ENCODE results near the gene F10. TPM values are rescaled to one million over a fixed set of nuclear protein-coding genes. Genes with fewer than 3 reads are reported as not detected.

The F10 gene
- total and polyA plus RNA-seq, 10 donors = 1.6 to 6.4 (median 2.9) TPM

- Histone ChIP-seq H3K27me3 (replicated peaks in 1 of 7) (peaks cover 0 to 54% (median 5%) of the 10 kb centered on the region in 7 donors), H3K4me1 (peaks cover 7 to 35% (median 21%) of the 10 kb centered on the region in 6 donors), H3K36me3 (no peaks in the 10 kb centered on the region), H3K27ac (no peak overlapping the region), H3K9me3 (peaks cover 0 to 15% (median 3%) of the 10 kb centered on the region in 8 donors), H3K4me3 (no peak overlapping the region)
- intact Hi-C loops (cut with DNase I; ENCODE audit: low total_unique reads) = loop anchor here (10.0 kb wide), 1 partner anchor 49 kb away; the partner anchor contains the start of genes CUL4A and PCID2
- TF ChIP-seq POLR2AphosphoS5 (IDR thresholded peaks at IDR 0.05) = no peak
- TF ChIP-seq CTCF (IDR thresholded peaks at IDR 0.05 in 8 of 11, conservative IDR thresholded peaks at IDR 0.05 in 3 of 11) = no peak
- TF ChIP-seq POLR2A (IDR thresholded peaks at IDR 0.05) = no peak
- WGBS, 5 donors = 86 to 95% (median 93%) methylated on average over 9 of the region's 9 CpGs
- DNase-seq = no peak
Measured at GRCh38 chr13:113155982-113156655, 33.5 kb downstream of the F10 start.

GRCh38 chr13:113157206-113157928 lies 34.8 kb downstream of the F10 start:
- intact Hi-C loops (cut with DNase I; ENCODE audit: low total_unique reads) = loop anchor here (10.0 kb wide), 1 partner anchor 47 kb away; the partner anchor contains the start of genes CUL4A and PCID2
- no peak for DNase-seq
- Histone ChIP-seq H3K4me3 (no peak overlapping the region), H3K27ac (no peak overlapping the region), H3K9me3 (peaks cover 0 to 15% (median 3%) of the 10 kb centered on the region in 8 donors), H3K36me3 (no peaks in the 10 kb centered on the region), H3K4me1 (peaks cover 7 to 31% (median 16%) of the 10 kb centered on the region in 6 donors), H3K27me3 (replicated peaks in 1 of 7) (peaks cover 0 to 47% (median 9%) of the 10 kb centered on the region in 7 donors)
- TF ChIP-seq CTCF (IDR thresholded peaks at IDR 0.05 in 8 of 11, conservative IDR thresholded peaks at IDR 0.05 in 3 of 11) = no peak
- no peak for TF ChIP-seq POLR2AphosphoS5 (IDR thresholded peaks at IDR 0.05)
- no peak for TF ChIP-seq POLR2A (IDR thresholded peaks at IDR 0.05)
- 65 to 86% (median 73%) methylated on average over 12 of the region's 12 CpGs for WGBS, 5 donors

- 70 to 78% (median 75%) methylated on average over 14 to 16 of the region's 16 CpGs for WGBS, 5 donors
Measured at GRCh38 chr13:113157929-113158747, 35.5 kb downstream of the F10 start, which contains the start of gene PROZ. Gene PROZ (plus strand): TSS chr13:113158648. CDS start chr13:113158661, 13 bp downstream.

More at GRCh38 chr13:113157929-113158747, 35.5 kb downstream of the F10 start, which contains the start of gene PROZ:
- Histone ChIP-seq H3K27me3 (replicated peaks in 1 of 7) (peaks cover 0 to 46% (median 10%) of the 10 kb centered on the region in 7 donors), H3K4me1 (peaks cover 0 to 29% (median 9%) of the 10 kb centered on the region in 6 donors), H3K36me3 (no peaks in the 10 kb centered on the region), H3K4me3 (no peak within 1 kb of the TSS), H3K27ac (no peak within 1 kb of the TSS), H3K9me3 (peaks cover 0 to 15% (median 3%) of the 10 kb centered on the region in 8 donors)
- TF ChIP-seq CTCF (IDR thresholded peaks at IDR 0.05 in 8 of 11, conservative IDR thresholded peaks at IDR 0.05 in 3 of 11) (no peak), POLR2AphosphoS5 (IDR thresholded peaks at IDR 0.05) (no peak), POLR2A (IDR thresholded peaks at IDR 0.05) (no peak)
- DNase-seq = no peak
- intact Hi-C loops (cut with DNase I; ENCODE audit: low total_unique reads) = loop anchor here (10.0 kb wide), 1 partner anchor 47 kb away; the partner anchor contains the start of genes CUL4A and PCID2
